ENCODE results near the gene PHYHD1. TPM values are rescaled to one million over a fixed set of nuclear protein-coding genes. Genes with fewer than 3 reads are reported as not detected.

PHYHD1 gene
- total RNA-seq, 1 experiment from 2014 or later = 0.32 TPM

GRCh38 chr9:128884164-128884563 lies 36.6 kb upstream of the PHYHD1 start:
- H3K36me3 ChIP-seq (ENCODE audit: control insufficient read depth in 1 of 2, insufficient read depth in 2 of 2, low read length in 2 of 2) = peaks cover 5 to 7% of the 10 kb centered on the region in 2 experiments; a peak in 3 of 4 replicates
- BruUV-seq (replicated peaks) = no TSS peak
- no peak overlapping the region for H3K27ac ChIP-seq (ENCODE audit: low read depth, low read length)
- H2AFZ ChIP-seq (ENCODE audit: low read depth, low read length, poor library complexity, severe bottlenecking) = no peak overlapping the region
- H3K79me2 ChIP-seq (ENCODE audit: insufficient read depth, low read length) = peaks cover 35% of the 10 kb centered on the region
- H3K9ac ChIP-seq (ENCODE audit: low read length) = no peak overlapping the region
- H4K20me1 ChIP-seq (ENCODE audit: insufficient read depth) = no peaks in the 10 kb centered on the region
- peaks cover 7 to 25% of the 10 kb centered on the region in 2 experiments; a peak in 2 of 4 replicates for H3K4me1 ChIP-seq (ENCODE audit: control insufficient read depth in 1 of 2, insufficient read depth in 2 of 2, low read length in 2 of 2)
- H3K9me3 ChIP-seq (ENCODE audit: control insufficient read depth in 1 of 2, insufficient read depth in 1 of 2, low read depth in 1 of 2, low read length in 2 of 2) = no peaks in the 10 kb centered on the region
- peak overlapping the region; percentile 99; the same call in 1 of the 2 replicates for H3K4me2 ChIP-seq (ENCODE audit: low read length)
- TF ChIP-seq REST (IDR thresholded peaks at IDR 0.05; ENCODE audit: low read depth) (no peak), POLR2A (IDR thresholded peaks at IDR 0.05; ENCODE audit: borderline replicate concordance, extremely low read depth, insufficient read depth, insufficient read length) (no peak), CBX3 (IDR thresholded peaks at IDR 0.05; ENCODE audit: low read depth) (no peak), FOSL1 (IDR thresholded peaks at IDR 0.05; ENCODE audit: low read depth) (no peak), TCF7L2 (IDR thresholded peaks at IDR 0.05; ENCODE audit: borderline replicate concordance, extremely low read depth, insufficient read depth, insufficient read length) (no peak)
- DNase-seq (ENCODE audit: low read depth, low spot score) (no peak), ATAC-seq (no peak)
- POLR2A ChIA-PET = no interaction called here
- H3K4me3 ChIP-seq (replicated peaks in 1 of 2; ENCODE audit: low read depth in 1 of 2, low read length in 2 of 2) = no peak overlapping the region
- intact Hi-C loops (cut with micrococcal nuclease) = loop anchor here (5.0 kb wide), 2 partner anchors 152 to 247 kb away; no protein-coding TSS in a partner anchor
- RAD21 ChIA-PET (ENCODE audit: low non-redundant PET in 1 of 2, low total read pairs in 2 of 2, uncharacterized antibody in 2 of 2, unreplicated experiment in 2 of 2) = no interaction called here
- no peaks in the 10 kb centered on the region for H3K27me3 ChIP-seq (ENCODE audit: insufficient read depth, low read length)
- CTCF ChIA-PET = no interaction called here
- no peaks in the 10 kb centered on the region for H3K9me2 ChIP-seq (ENCODE audit: insufficient read depth)

- Histone ChIP-seq H3K27ac (ENCODE audit: low read depth, low read length) (no peak overlapping the region), H2AFZ (ENCODE audit: low read depth, low read length, poor library complexity, severe bottlenecking) (no peak overlapping the region), H3K4me2 (ENCODE audit: low read length) (no peak overlapping the region), H3K4me1 (ENCODE audit: control insufficient read depth in 1 of 2, insufficient read depth in 2 of 2, low read length in 2 of 2) (peaks cover 3 to 14% of the 10 kb centered on the region in 2 experiments; a peak in 2 of 4 replicates), H3K36me3 (ENCODE audit: control insufficient read depth in 1 of 2, insufficient read depth in 2 of 2, low read length in 2 of 2) (peaks cover 5 to 7% of the 10 kb centered on the region in 2 experiments; a peak in 3 of 4 replicates), H3K79me2 (ENCODE audit: insufficient read depth, low read length) (peaks cover 35% of the 10 kb centered on the region), H3K4me3 (replicated peaks in 1 of 2; ENCODE audit: low read depth in 1 of 2, low read length in 2 of 2) (no peak overlapping the region), H3K9me2 (ENCODE audit: insufficient read depth) (no peaks in the 10 kb centered on the region), H4K20me1 (ENCODE audit: insufficient read depth) (no peaks in the 10 kb centered on the region), H3K9ac (ENCODE audit: low read length) (no peak overlapping the region), H3K9me3 (ENCODE audit: control insufficient read depth in 1 of 2, insufficient read depth in 1 of 2, low read depth in 1 of 2, low read length in 2 of 2) (no peaks in the 10 kb centered on the region), H3K27me3 (ENCODE audit: insufficient read depth, low read length) (no peaks in the 10 kb centered on the region)
- DNase-seq (ENCODE audit: low read depth, low spot score) (no peak), ATAC-seq (no peak)
- intact Hi-C loops (cut with micrococcal nuclease) = no loop called here
- RAD21 ChIA-PET (ENCODE audit: low non-redundant PET in 1 of 2, low total read pairs in 2 of 2, uncharacterized antibody in 2 of 2, unreplicated experiment in 2 of 2) = no interaction called here
- CTCF ChIA-PET = no interaction called here
- POLR2A ChIA-PET = no interaction called here
- no TSS peak for BruUV-seq (replicated peaks)
- TF ChIP-seq ELF1 (IDR thresholded peaks at IDR 0.05; ENCODE audit: borderline replicate concordance, low read depth) = no peak
- TF ChIP-seq ZFX (IDR thresholded peaks at IDR 0.05) = no peak
- TF ChIP-seq, protein P1, sequence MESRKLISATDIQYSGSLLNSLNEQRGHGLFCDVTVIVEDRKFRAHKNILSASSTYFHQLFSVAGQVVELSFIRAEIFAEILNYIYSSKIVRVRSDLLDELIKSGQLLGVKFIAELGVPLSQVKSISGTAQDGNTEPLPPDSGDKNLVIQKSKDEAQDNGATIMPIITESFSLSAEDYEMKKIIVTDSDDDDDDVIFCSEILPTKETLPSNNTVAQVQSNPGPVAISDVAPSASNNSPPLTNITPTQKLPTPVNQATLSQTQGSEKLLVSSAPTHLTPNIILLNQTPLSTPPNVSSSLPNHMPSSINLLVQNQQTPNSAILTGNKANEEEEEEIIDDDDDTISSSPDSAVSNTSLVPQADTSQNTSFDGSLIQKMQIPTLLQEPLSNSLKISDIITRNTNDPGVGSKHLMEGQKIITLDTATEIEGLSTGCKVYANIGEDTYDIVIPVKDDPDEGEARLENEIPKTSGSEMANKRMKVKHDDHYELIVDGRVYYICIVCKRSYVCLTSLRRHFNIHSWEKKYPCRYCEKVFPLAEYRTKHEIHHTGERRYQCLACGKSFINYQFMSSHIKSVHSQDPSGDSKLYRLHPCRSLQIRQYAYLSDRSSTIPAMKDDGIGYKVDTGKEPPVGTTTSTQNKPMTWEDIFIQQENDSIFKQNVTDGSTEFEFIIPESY (IDR thresholded peaks at IDR 0.05; ENCODE audit: extremely low read depth, insufficient replicate concordance, low read length) = no peak
- no peak for TF ChIP-seq POLR2AphosphoS5 (IDR thresholded peaks at IDR 0.05; ENCODE audit: low read depth, low read length)
- TF ChIP-seq JUND (IDR thresholded peaks at IDR 0.05) = no peak
- TF ChIP-seq RAD21 (IDR thresholded peaks at IDR 0.05; ENCODE audit: low read depth) = no peak
- TF ChIP-seq CTCF (IDR thresholded peaks at IDR 0.05 in 2 of 3, conservative IDR thresholded peaks at IDR 0.05 in 1 of 3; ENCODE audit: borderline replicate concordance in 1 of 3, insufficient read depth in 1 of 3, low read depth in 2 of 3, low read length in 2 of 3) = no peak
- no peak for TF ChIP-seq FOSL1 (IDR thresholded peaks at IDR 0.05; ENCODE audit: low read depth)
Observed at GRCh38 chr9:128885376-128885775, 35.4 kb upstream of the PHYHD1 start.

Measured in HCT116 (cell line).